ENCODE data around the gene CMPK2. TPM values are rescaled to one million over a fixed set of nuclear protein-coding genes. Genes with fewer than 3 reads are reported as not detected.

Gene CMPK2
- total RNA-seq, 1 experiment from 2014 or later: 2.6 TPM

GRCh38 chr2:6855860-6856547, 9.7 kb downstream of the CMPK2 start:
- DNase-seq (ENCODE audit: low read depth, low spot score): no peak
- in situ Hi-C loops (cut with HindIII; ENCODE audit: low pct_unique_long_range_greater_than_20kb, low sequenced_read_pairs): no loop called here

GRCh38 chr2:6854416-6854815, 11.3 kb downstream of the CMPK2 start:
- no peak for DNase-seq (ENCODE audit: low read depth, low spot score)
- in situ Hi-C loops (cut with HindIII; ENCODE audit: low pct_unique_long_range_greater_than_20kb, low sequenced_read_pairs): no loop called here

- in situ Hi-C loops (cut with HindIII; ENCODE audit: low pct_unique_long_range_greater_than_20kb, low sequenced_read_pairs): no loop called here
- DNase-seq (ENCODE audit: low read depth, low spot score): no peak
Measured at GRCh38 chr2:6852195-6852594, 13.5 kb downstream of the CMPK2 start.

GRCh38 chr2:6846967-6847681, 18.6 kb downstream of the CMPK2 start:
- in situ Hi-C loops (cut with HindIII; ENCODE audit: low pct_unique_long_range_greater_than_20kb, low sequenced_read_pairs): no loop called here
- no peak for DNase-seq (ENCODE audit: low read depth, low spot score)

GRCh38 chr2:6846540-6846939, 19.2 kb downstream of the CMPK2 start:
- no peak for DNase-seq (ENCODE audit: low read depth, low spot score)
- in situ Hi-C loops (cut with HindIII; ENCODE audit: low pct_unique_long_range_greater_than_20kb, low sequenced_read_pairs): no loop called here

GRCh38 chr2:6845903-6846302, 19.8 kb downstream of the CMPK2 start:
- in situ Hi-C loops (cut with HindIII; ENCODE audit: low pct_unique_long_range_greater_than_20kb, low sequenced_read_pairs): no loop called here
- peak; percentile 47 for DNase-seq (ENCODE audit: low read depth, low spot score)

GRCh38 chr2:6845312-6845711, 20.4 kb downstream of the CMPK2 start:
- in situ Hi-C loops (cut with HindIII; ENCODE audit: low pct_unique_long_range_greater_than_20kb, low sequenced_read_pairs): no loop called here
- no peak for DNase-seq (ENCODE audit: low read depth, low spot score)

GRCh38 chr2:6841537-6842287, 24.0 kb downstream of the CMPK2 start:
- DNase-seq (ENCODE audit: low read depth, low spot score): no peak
- in situ Hi-C loops (cut with HindIII; ENCODE audit: low pct_unique_long_range_greater_than_20kb, low sequenced_read_pairs): no loop called here

- in situ Hi-C loops (cut with HindIII; ENCODE audit: low pct_unique_long_range_greater_than_20kb, low sequenced_read_pairs): no loop called here
Measured at GRCh38 chr2:6838673-6839319, 26.9 kb downstream of the CMPK2 start.

GRCh38 chr2:6835467-6835866, 30.2 kb downstream of the CMPK2 start:
- DNase-seq (ENCODE audit: low read depth, low spot score): no peak
- in situ Hi-C loops (cut with HindIII; ENCODE audit: low pct_unique_long_range_greater_than_20kb, low sequenced_read_pairs): no loop called here

More at GRCh38 chr2:6838673-6839319, 26.9 kb downstream of the CMPK2 start:
- no peak for DNase-seq (ENCODE audit: low read depth, low spot score)

GRCh38 chr2:6834163-6834562, 31.5 kb downstream of the CMPK2 start:
- in situ Hi-C loops (cut with HindIII; ENCODE audit: low pct_unique_long_range_greater_than_20kb, low sequenced_read_pairs): no loop called here

GRCh38 chr2:6833300-6833604, 32.5 kb downstream of the CMPK2 start:
- in situ Hi-C loops (cut with HindIII; ENCODE audit: low pct_unique_long_range_greater_than_20kb, low sequenced_read_pairs): no loop called here

More at GRCh38 chr2:6834163-6834562, 31.5 kb downstream of the CMPK2 start:
- no peak for DNase-seq (ENCODE audit: low read depth, low spot score)

GRCh38 chr2:6832596-6833299, 33.0 kb downstream of the CMPK2 start:
- no peak for DNase-seq (ENCODE audit: low read depth, low spot score)
- in situ Hi-C loops (cut with HindIII; ENCODE audit: low pct_unique_long_range_greater_than_20kb, low sequenced_read_pairs): no loop called here

More at GRCh38 chr2:6833300-6833604, 32.5 kb downstream of the CMPK2 start:
- DNase-seq (ENCODE audit: low read depth, low spot score): no peak

- DNase-seq (ENCODE audit: low read depth, low spot score): no peak
- in situ Hi-C loops (cut with HindIII; ENCODE audit: low pct_unique_long_range_greater_than_20kb, low sequenced_read_pairs): no loop called here
Measured at GRCh38 chr2:6831229-6831628, 34.5 kb downstream of the CMPK2 start.

- in situ Hi-C loops (cut with HindIII; ENCODE audit: low pct_unique_long_range_greater_than_20kb, low sequenced_read_pairs): no loop called here
- peak; percentile 73 for DNase-seq (ENCODE audit: low read depth, low spot score)
Measured at GRCh38 chr2:6828299-6828584, 37.5 kb downstream of the CMPK2 start.

- no peak for DNase-seq (ENCODE audit: low read depth, low spot score)
- in situ Hi-C loops (cut with HindIII; ENCODE audit: low pct_unique_long_range_greater_than_20kb, low sequenced_read_pairs): no loop called here
Measured at GRCh38 chr2:6827566-6828298, 38.0 kb downstream of the CMPK2 start.
